CD14-positive monocyte (primary cell): ENCODE results near the gene C10orf143. TPM values are rescaled to one million over a fixed set of nuclear protein-coding genes. Genes with fewer than 3 reads are reported as not detected.
A peak's percentile ranks its signal among the peaks of the same experiment; 100 is the strongest.

Experiments
- DNase-seq, 3 donors: peaks; one replicate each; pipeline ENCODE4 v3.0.0-alpha.2; 2011 to 2022
- H2AFZ ChIP-seq: 2 replicates; pipeline ENCODE4 v1.6.0; 2012; ENCODE audit warnings: mild to moderate bottlenecking, low read depth, low read length, inconsistent platforms; ENCODE audit not compliant: insufficient read depth, poor library complexity, severe bottlenecking
- H3K27ac ChIP-seq, 2 donors: 1 replicate in 1 of 2; 2 replicates in 1 of 2; pipeline ENCODE4 v1.5.1; 2012 to 2013; ENCODE audit warnings: low read length in 2 of 2, control low read depth in 1 of 2, inconsistent platforms in 1 of 2, low read depth in 1 of 2, mild to moderate bottlenecking in 1 of 2
- H3K27me3 ChIP-seq, 2 donors: one replicate each; pipeline versions ENCODE4 v1.6.0 to v1.6.1; 2011 to 2013; ENCODE audit warnings: low read length in 2 of 2; ENCODE audit not compliant: control insufficient read depth in 2 of 2, insufficient read depth in 2 of 2
- H3K36me3 ChIP-seq, 2 donors: replicated peaks in 1 of 2; 1 replicate in 1 of 2; 2 replicates in 1 of 2; pipeline versions ENCODE4 v1.5.1 to v1.6.1; 2012 to 2013; ENCODE audit warnings: low read length in 2 of 2, control low read depth in 1 of 2, inconsistent platforms in 1 of 2, mild to moderate bottlenecking in 1 of 2; ENCODE audit not compliant: insufficient read depth in 2 of 2, control insufficient read depth in 1 of 2
- H3K4me1 ChIP-seq, 2 donors: 1 replicate in 1 of 2; 2 replicates in 1 of 2; pipeline versions ENCODE4 v1.5.1 to v1.6.1; 2012 to 2013; ENCODE audit warnings: low read length in 2 of 2, control low read depth in 1 of 2, inconsistent platforms in 1 of 2, mild to moderate bottlenecking in 1 of 2, moderate library complexity in 1 of 2; ENCODE audit not compliant: insufficient read depth in 2 of 2, control insufficient read depth in 1 of 2
- H3K4me2 ChIP-seq: replicated peaks from 2 replicates; pipeline ENCODE3; 2012; ENCODE audit warnings: low read length, moderate library complexity, mild to moderate bottlenecking; ENCODE audit not compliant: poor library complexity, severe bottlenecking; ENCODE audit errors: extremely low read depth
- H3K4me3 ChIP-seq, 3 experiments: fragments of 200-600 bp in 1 of 3; sonication (generic) in 1 of 3; replicated peaks in 1 of 3; 1 replicate in 2 of 3; 2 replicates in 1 of 3; pipeline ENCODE4 v1.5.1; 2011 to 2013; ENCODE audit warnings: low read length in 3 of 3, mild to moderate bottlenecking in 3 of 3, control low read depth in 2 of 3, low read depth in 2 of 3, inconsistent platforms in 1 of 3, moderate library complexity in 1 of 3
- H3K79me2 ChIP-seq: 2 replicates; pipeline ENCODE4 v1.6.0; 2012; ENCODE audit warnings: mild to moderate bottlenecking, control low read depth, inconsistent platforms, low read length, moderate library complexity; ENCODE audit not compliant: insufficient read depth
- H3K9ac ChIP-seq: 2 replicates; pipeline ENCODE4 v1.6.0; 2017; ENCODE audit warnings: low read length, mild to moderate bottlenecking; ENCODE audit not compliant: insufficient read depth, poor library complexity, severe bottlenecking
- H3K9me3 ChIP-seq, 2 donors: replicated peaks in 1 of 2; 1 replicate in 1 of 2; 2 replicates in 1 of 2; pipeline versions ENCODE4 v1.5.1 to v1.6.1; 2012 to 2013; ENCODE audit warnings: low read length in 2 of 2, control low read depth in 1 of 2; ENCODE audit not compliant: control insufficient read depth in 1 of 2, insufficient read depth in 1 of 2
- H4K20me1 ChIP-seq: 2 replicates; pipeline ENCODE4 v1.6.0; 2012; ENCODE audit warnings: mild to moderate bottlenecking, low read length, control low read depth, moderate library complexity; ENCODE audit not compliant: insufficient read depth
- H3K27ac Mint-ChIP-seq, 7 donors: one replicate each; pipeline ENCODE4 v1.8.0; 2020; ENCODE audit warnings: mild to moderate bottlenecking in 7 of 7, mixed read lengths in 7 of 7, moderate library complexity in 6 of 7, inconsistent platforms in 2 of 7
- H3K27me3 Mint-ChIP-seq, 3 donors: one replicate each; pipeline ENCODE4 v1.8.0; 2021 to 2022; ENCODE audit warnings: low read depth in 3 of 3, mild to moderate bottlenecking in 3 of 3, mixed read lengths in 3 of 3, moderate library complexity in 3 of 3, inconsistent platforms in 1 of 3
- H3K36me3 Mint-ChIP-seq, 2 donors: one replicate each; pipeline ENCODE4 v1.8.0; 2020; ENCODE audit warnings: mixed read lengths in 2 of 2, inconsistent platforms in 1 of 2, mild to moderate bottlenecking in 1 of 2
- H3K4me1 Mint-ChIP-seq: one replicate; pipeline ENCODE4 v1.8.0; 2020; ENCODE audit warnings: mild to moderate bottlenecking, mixed read lengths
- H3K4me3 Mint-ChIP-seq, 2 donors: one replicate each; pipeline ENCODE4 v1.8.0; 2020; ENCODE audit warnings: mild to moderate bottlenecking in 2 of 2, mixed read lengths in 2 of 2, moderate library complexity in 1 of 2
- H3K9me3 Mint-ChIP-seq, 7 donors: one replicate each; pipeline ENCODE4 v1.8.0; 2020 to 2022; ENCODE audit warnings: mixed read lengths in 7 of 7, mild to moderate bottlenecking in 6 of 7, moderate library complexity in 6 of 7, inconsistent platforms in 2 of 7
- WGBS: methylation state at CpG from one replicate; pipeline ENCODE4 v1.1.5; 2013; ENCODE audit warnings: missing lambda C conversion rate; ENCODE audit not compliant: insufficient coverage; 5-methylcytosine and 5-hydroxymethylcytosine counted together
- intact Hi-C, 2 donors: fragments of 100-400 bp; cut with micrococcal nuclease; formaldehyde crosslinking; loops; one replicate each; pipeline versions ENCODE4 v1.15.0 to v1.15.1; 2023
- polyA minus RNA-seq: library from RNA; depleted of rRNA, polyadenylated mRNA; stranded (reverse); fragments of >200 nt; gene quantifications from 2 replicates; pipeline ENCODE4 v1.2.3, GENCODE V29; 2012
- polyA plus RNA-seq, 3 donors: library from polyadenylated mRNA; depleted of rRNA in 1 of 3; unstranded in 2 of 3; stranded (reverse) in 1 of 3; fragments of 300-500 nt in 2 of 3; fragments of >200 nt in 1 of 3; fragmentation: Illumina TruSeq in 2 of 3; gene quantifications; 1 replicate in 2 of 3; 2 replicates in 1 of 3; pipeline ENCODE4 v1.2.3, GENCODE V29; 2012 to 2021
- total RNA-seq, 12 experiments: library from RNA in 1 of 12; stranded (reverse) in 1 of 12; fragments of 120-200 nt in 1 of 12; gene quantifications; one replicate each; pipeline ENCODE4 v1.2.4 and lab custom pipeline; 2013 to 2026; ENCODE audit warnings: mixed read lengths in 6 of 12, inconsistent platforms in 1 of 12
- TF ChIP-seq, protein P1 (sequence below): fragments of 200-600 bp; IDR thresholded peaks from one replicate; pipeline ENCODE4 v1.8.0; 2022; ENCODE audit warnings: antibody characterized with exemption, mild to moderate bottlenecking

C10orf143 gene
- total RNA-seq (2013): 1.4 TPM
- polyA plus RNA-seq (10 to 100 TPM in 1 of 3 donors, 1 to 10 TPM in 2; 3.6 to 11.6 (median 8.0) TPM), polyA minus RNA-seq (0.24 and 0.69 TPM in 2 replicates), total RNA-seq (lab: John Stamatoyannopoulos, UW) (0.08 to 2.6 (median 0.58) reads per million in 11 experiments)

DNA sequence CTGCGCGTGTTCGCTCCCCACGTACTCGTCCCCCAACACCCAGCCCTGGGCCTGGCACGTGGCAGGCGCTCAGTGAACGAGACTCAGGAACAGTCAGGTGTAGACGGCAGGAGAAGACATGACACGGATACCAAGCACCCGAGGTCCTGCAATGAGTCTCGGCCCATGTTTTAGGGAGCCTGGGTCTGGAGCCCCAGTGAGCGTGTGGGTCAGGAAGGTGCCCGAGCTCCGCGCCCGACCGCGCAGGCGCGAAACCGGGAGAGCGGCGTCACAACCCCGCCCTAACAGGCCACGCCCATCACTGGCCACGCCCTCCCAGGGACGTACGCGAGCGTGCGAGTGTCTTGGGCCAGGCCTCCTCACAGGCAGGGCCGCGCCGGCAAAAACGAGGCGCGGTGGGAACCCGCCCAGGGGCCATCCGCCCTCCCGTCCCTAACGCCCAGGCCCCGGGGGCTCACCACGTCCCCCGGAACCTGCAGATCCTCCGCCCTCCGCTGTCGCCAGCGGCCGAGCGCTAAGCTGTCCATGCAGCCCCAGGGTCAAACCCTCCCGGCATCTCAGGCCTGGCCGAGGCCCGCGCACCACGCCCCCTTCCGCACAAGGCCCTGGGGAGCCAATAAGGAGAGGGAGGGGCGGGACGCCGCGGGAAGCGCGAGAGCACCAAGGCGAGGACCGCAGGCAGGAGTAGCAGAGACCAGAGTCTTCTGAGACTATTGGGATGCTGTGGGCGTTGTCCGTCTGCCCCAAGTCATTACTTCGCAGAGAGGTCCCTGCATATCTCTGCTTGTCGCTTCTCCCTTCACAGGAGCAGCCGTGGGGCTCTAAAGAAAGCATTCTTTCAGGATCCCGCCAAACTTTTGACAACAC lies at the start of gene C10orf143:
C10orf143 (minus strand) TSS at position 585 of the 867 bp plus-strand sequence; CDS start at position 527, 58 bp downstream.
- under 1% methylated on average over 62 of the region's 71 CpGs for WGBS
- Histone ChIP-seq H2AFZ (peak within 1 kb of the TSS; percentile 95), H3K27me3 (no peaks in the 10 kb centered on the region), H3K36me3 (no peaks in the 10 kb centered on the region), H3K4me3 (peak within 1 kb of the TSS; percentile 78 to 93 (median 91)), H3K9me3 (peaks cover 0 to under 1% of the 10 kb centered on the region in 2 donors), H3K4me1 (peaks cover 21 to 29% of the 10 kb centered on the region in 2 donors), H3K79me2 (peaks cover 9% of the 10 kb centered on the region), H3K4me2 (peak within 1 kb of the TSS; percentile 84), H4K20me1 (peaks cover 11% of the 10 kb centered on the region), H3K9ac (peak within 1 kb of the TSS; percentile 93), H3K27ac (peak within 1 kb of the TSS; percentile 82 to 95)
- peaks cover 6 to 11% of the 10 kb centered on the region in 2 donors for H3K36me3 Mint-ChIP-seq
- TF ChIP-seq, protein P1, sequence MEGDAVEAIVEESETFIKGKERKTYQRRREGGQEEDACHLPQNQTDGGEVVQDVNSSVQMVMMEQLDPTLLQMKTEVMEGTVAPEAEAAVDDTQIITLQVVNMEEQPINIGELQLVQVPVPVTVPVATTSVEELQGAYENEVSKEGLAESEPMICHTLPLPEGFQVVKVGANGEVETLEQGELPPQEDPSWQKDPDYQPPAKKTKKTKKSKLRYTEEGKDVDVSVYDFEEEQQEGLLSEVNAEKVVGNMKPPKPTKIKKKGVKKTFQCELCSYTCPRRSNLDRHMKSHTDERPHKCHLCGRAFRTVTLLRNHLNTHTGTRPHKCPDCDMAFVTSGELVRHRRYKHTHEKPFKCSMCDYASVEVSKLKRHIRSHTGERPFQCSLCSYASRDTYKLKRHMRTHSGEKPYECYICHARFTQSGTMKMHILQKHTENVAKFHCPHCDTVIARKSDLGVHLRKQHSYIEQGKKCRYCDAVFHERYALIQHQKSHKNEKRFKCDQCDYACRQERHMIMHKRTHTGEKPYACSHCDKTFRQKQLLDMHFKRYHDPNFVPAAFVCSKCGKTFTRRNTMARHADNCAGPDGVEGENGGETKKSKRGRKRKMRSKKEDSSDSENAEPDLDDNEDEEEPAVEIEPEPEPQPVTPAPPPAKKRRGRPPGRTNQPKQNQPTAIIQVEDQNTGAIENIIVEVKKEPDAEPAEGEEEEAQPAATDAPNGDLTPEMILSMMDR: no peak
- H3K27ac Mint-ChIP-seq: peak within 1 kb of the TSS; percentile 89 to 98 (median 97)
- H3K27me3 Mint-ChIP-seq: peaks cover 2 to 3% (median 2%) of the 10 kb centered on the region in 3 donors
- peaks cover 2 to 13% (median 7%) of the 10 kb centered on the region in 7 donors for H3K9me3 Mint-ChIP-seq
- DNase-seq: peak; percentile 92 to 97 (median 95)
- peaks cover 28% of the 10 kb centered on the region for H3K4me1 Mint-ChIP-seq
- intact Hi-C loops: loop anchor here (1.0 to 10.0 kb wide), 2 partner anchors 26 to 646 kb away; partner anchors contain the start of genes GLRX3 (in 2 of the 2) and MGMT (in 1 of the 2)
- peak within 1 kb of the TSS; percentile 94 to 99 for H3K4me3 Mint-ChIP-seq

DNA sequence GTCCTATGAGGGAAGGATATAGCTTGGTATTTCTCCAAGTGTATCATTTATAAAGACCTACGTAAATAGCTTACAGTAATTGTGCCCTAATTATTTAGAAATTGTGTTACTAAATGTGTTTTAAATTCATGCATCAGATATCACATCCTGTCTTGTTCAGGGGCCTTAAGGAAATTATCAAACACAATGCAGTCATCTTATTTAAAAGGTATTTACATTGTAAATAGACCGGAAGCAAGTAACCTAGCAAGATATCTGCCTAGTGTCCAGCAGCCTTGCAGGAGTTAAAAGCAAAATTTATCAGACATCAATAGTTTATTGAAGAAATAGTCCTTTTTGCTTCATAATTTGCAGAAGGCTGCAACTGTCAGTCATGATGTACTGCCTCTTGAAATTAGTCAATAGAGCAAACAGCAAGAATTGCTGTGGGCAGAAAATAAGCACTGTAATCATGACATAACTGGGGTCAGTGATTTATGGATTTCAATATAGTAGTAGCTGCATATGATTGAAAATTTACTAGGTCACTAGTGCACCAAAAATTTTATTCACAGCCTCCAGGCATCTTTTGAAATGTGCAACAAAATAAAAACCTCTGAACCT lies 48.7 kb upstream of the C10orf143 start:
- Mint-ChIP-seq H3K27me3 (no peaks in the 10 kb centered on the region), H3K4me1 (no peaks in the 10 kb centered on the region), H3K9me3 (peaks cover 0 to 1% (median 0%) of the 10 kb centered on the region in 7 donors), H3K36me3 (peaks cover 47 to 48% of the 10 kb centered on the region in 2 donors), H3K4me3 (no peak overlapping the region), H3K27ac (no peak overlapping the region)
- H2AFZ ChIP-seq: no peak overlapping the region
- H3K27ac ChIP-seq: no peak overlapping the region
- H4K20me1 ChIP-seq: peaks cover 42% of the 10 kb centered on the region
- no peak overlapping the region for H3K4me2 ChIP-seq
- no peak overlapping the region for H3K9ac ChIP-seq
- no peak for DNase-seq
- peaks cover 38 to 49% of the 10 kb centered on the region in 2 donors for H3K36me3 ChIP-seq
- H3K27me3 ChIP-seq: no peaks in the 10 kb centered on the region
- intact Hi-C loops: no loop called here
- TF ChIP-seq, protein P1: no peak
- peaks cover 9% of the 10 kb centered on the region for H3K79me2 ChIP-seq
- H3K4me1 ChIP-seq: no peaks in the 10 kb centered on the region
- no CpG with 5 or more reads among the region's 2 CpGs for WGBS
- no peak overlapping the region for H3K4me3 ChIP-seq
- no peaks in the 10 kb centered on the region for H3K9me3 ChIP-seq
